MM.1S (cell line): ENCODE data around the gene CAMKK2.

ENCODE experiments used
- DNase-seq: peaks from one replicate; pipeline ENCODE4 v3.0.0-alpha.2; 2015
- H2AFZ ChIP-seq: fragments of 300-600 bp; sonication (generic); 2 replicates; pipeline ENCODE4 v1.6.0; 2016; ENCODE audit warnings: antibody characterized with exemption, low read length
- H3F3A ChIP-seq: fragments of 300-600 bp; sonication (generic); 2 replicates; pipeline ENCODE4 v1.6.1; 2016; ENCODE audit warnings: mild to moderate bottlenecking, antibody characterized with exemption, low read length, moderate library complexity, mixed read lengths; ENCODE audit not compliant: insufficient read depth
- H3K27ac ChIP-seq: fragments of 300-600 bp; sonication (generic); 2 replicates; pipeline ENCODE4 v1.5.1; 2016; ENCODE audit warnings: mild to moderate bottlenecking, low read length
- H3K27me3 ChIP-seq: fragments of 300-600 bp; sonication (generic); replicated peaks from 2 replicates; pipeline ENCODE4 v1.6.0; 2016; ENCODE audit warnings: low read length; ENCODE audit not compliant: insufficient read depth
- H3K36me3 ChIP-seq: fragments of 300-600 bp; sonication (generic); replicated peaks from 2 replicates; pipeline ENCODE4 v1.6.1; 2016; ENCODE audit warnings: mild to moderate bottlenecking, low read length, mixed read lengths; ENCODE audit not compliant: insufficient read depth
- H3K4me1 ChIP-seq: fragments of 300-600 bp; sonication (generic); 2 replicates; pipeline ENCODE4 v1.6.1; 2016; ENCODE audit warnings: low read length, mixed read lengths
- H3K4me2 ChIP-seq: fragments of 300-600 bp; sonication (generic); 2 replicates; pipeline ENCODE4 v1.6.0; 2016; ENCODE audit warnings: low read depth, low read length
- H3K4me3 ChIP-seq: fragments of 300-600 bp; sonication (generic); 2 replicates; pipeline ENCODE4 v1.5.1; 2016; ENCODE audit warnings: low read length, mixed read lengths
- H3K79me2 ChIP-seq: fragments of 300-600 bp; sonication (generic); 2 replicates; pipeline ENCODE4 v1.6.1; 2016; ENCODE audit warnings: mixed run types, low read length, mixed read lengths
- H3K9ac ChIP-seq: fragments of 300-600 bp; sonication (generic); 2 replicates; pipeline ENCODE4 v1.6.1; 2016; ENCODE audit warnings: low read length, mixed read lengths
- H3K9me2 ChIP-seq: fragments of 300-600 bp; sonication (generic); replicated peaks from 2 replicates; pipeline ENCODE4 v1.6.1; 2016; ENCODE audit warnings: mild to moderate bottlenecking, low read length, mixed read lengths; ENCODE audit not compliant: insufficient read depth
- H3K9me3 ChIP-seq: fragments of 300-600 bp; sonication (generic); replicated peaks from 2 replicates; pipeline ENCODE4 v1.6.1; 2016; ENCODE audit warnings: mild to moderate bottlenecking, low read length, mixed read lengths; ENCODE audit not compliant: insufficient read depth
- H4K20me1 ChIP-seq: fragments of 300-600 bp; sonication (generic); 2 replicates; pipeline ENCODE4 v1.6.1; 2016; ENCODE audit warnings: mild to moderate bottlenecking, low read length, moderate library complexity, mixed read lengths; ENCODE audit not compliant: insufficient read depth
- EZH2 ChIP-seq: fragments of 300-600 bp; sonication (generic); optimal IDR thresholded peaks from 2 replicates; pipeline ENCODE3; 2017; ENCODE audit warnings: low read depth, mild to moderate bottlenecking, antibody characterized with exemption, low read length, mixed read lengths
- EZH2phosphoT487 ChIP-seq: fragments of 300-600 bp; sonication (generic); IDR thresholded peaks from 2 replicates; pipeline ENCODE4 v1.6.1; 2018; ENCODE audit warnings: antibody characterized with exemption, low read length
- TF ChIP-seq, protein P1 (sequence below): fragments of 300-600 bp; sonication (generic); IDR thresholded peaks from 2 replicates; pipeline ENCODE4 v1.5.1; 2016; ENCODE audit warnings: antibody characterized with exemption, low read length, mixed read lengths

Gene CAMKK2

GRCh38 chr12:121240062-121240420, 56.5 kb downstream of the CAMKK2 start:
- H3K4me2 ChIP-seq, result no peak overlapping the region
- no peak overlapping the region for H3K4me3 ChIP-seq
- no peaks in the 10 kb centered on the region for H3K79me2 ChIP-seq
- H3K9me2 ChIP-seq, result no peaks in the 10 kb centered on the region
- H3K9me3 ChIP-seq, result no peaks in the 10 kb centered on the region
- TF ChIP-seq, protein P1, sequence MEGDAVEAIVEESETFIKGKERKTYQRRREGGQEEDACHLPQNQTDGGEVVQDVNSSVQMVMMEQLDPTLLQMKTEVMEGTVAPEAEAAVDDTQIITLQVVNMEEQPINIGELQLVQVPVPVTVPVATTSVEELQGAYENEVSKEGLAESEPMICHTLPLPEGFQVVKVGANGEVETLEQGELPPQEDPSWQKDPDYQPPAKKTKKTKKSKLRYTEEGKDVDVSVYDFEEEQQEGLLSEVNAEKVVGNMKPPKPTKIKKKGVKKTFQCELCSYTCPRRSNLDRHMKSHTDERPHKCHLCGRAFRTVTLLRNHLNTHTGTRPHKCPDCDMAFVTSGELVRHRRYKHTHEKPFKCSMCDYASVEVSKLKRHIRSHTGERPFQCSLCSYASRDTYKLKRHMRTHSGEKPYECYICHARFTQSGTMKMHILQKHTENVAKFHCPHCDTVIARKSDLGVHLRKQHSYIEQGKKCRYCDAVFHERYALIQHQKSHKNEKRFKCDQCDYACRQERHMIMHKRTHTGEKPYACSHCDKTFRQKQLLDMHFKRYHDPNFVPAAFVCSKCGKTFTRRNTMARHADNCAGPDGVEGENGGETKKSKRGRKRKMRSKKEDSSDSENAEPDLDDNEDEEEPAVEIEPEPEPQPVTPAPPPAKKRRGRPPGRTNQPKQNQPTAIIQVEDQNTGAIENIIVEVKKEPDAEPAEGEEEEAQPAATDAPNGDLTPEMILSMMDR, result no peak
- TF ChIP-seq EZH2phosphoT487 (no peak), EZH2 (no peak)
- DNase-seq, result no peak
- H4K20me1 ChIP-seq, result no peaks in the 10 kb centered on the region
- no peaks in the 10 kb centered on the region for H3K36me3 ChIP-seq
- H3K4me1 ChIP-seq, result no peaks in the 10 kb centered on the region
- H3F3A ChIP-seq, result no peaks in the 10 kb centered on the region
- no peak overlapping the region for H3K9ac ChIP-seq
- H3K27ac ChIP-seq, result no peak overlapping the region
- H3K27me3 ChIP-seq, result no peaks in the 10 kb centered on the region
- H2AFZ ChIP-seq, result no peak overlapping the region

GRCh38 chr12:121239351-121240061, 57.0 kb downstream of the CAMKK2 start:
- Histone ChIP-seq H3K9ac (no peak overlapping the region), H2AFZ (no peak overlapping the region), H3K9me2 (no peaks in the 10 kb centered on the region), H3K79me2 (no peaks in the 10 kb centered on the region), H3K9me3 (no peaks in the 10 kb centered on the region), H3K4me2 (no peak overlapping the region), H3F3A (no peaks in the 10 kb centered on the region), H3K4me1 (no peaks in the 10 kb centered on the region), H3K27ac (no peak overlapping the region), H3K27me3 (no peaks in the 10 kb centered on the region), H4K20me1 (no peaks in the 10 kb centered on the region), H3K4me3 (no peak overlapping the region), H3K36me3 (no peaks in the 10 kb centered on the region)
- DNase-seq, result no peak
- TF ChIP-seq, protein P1, result no peak
- no peak for TF ChIP-seq EZH2
- TF ChIP-seq EZH2phosphoT487, result no peak

DNA sequence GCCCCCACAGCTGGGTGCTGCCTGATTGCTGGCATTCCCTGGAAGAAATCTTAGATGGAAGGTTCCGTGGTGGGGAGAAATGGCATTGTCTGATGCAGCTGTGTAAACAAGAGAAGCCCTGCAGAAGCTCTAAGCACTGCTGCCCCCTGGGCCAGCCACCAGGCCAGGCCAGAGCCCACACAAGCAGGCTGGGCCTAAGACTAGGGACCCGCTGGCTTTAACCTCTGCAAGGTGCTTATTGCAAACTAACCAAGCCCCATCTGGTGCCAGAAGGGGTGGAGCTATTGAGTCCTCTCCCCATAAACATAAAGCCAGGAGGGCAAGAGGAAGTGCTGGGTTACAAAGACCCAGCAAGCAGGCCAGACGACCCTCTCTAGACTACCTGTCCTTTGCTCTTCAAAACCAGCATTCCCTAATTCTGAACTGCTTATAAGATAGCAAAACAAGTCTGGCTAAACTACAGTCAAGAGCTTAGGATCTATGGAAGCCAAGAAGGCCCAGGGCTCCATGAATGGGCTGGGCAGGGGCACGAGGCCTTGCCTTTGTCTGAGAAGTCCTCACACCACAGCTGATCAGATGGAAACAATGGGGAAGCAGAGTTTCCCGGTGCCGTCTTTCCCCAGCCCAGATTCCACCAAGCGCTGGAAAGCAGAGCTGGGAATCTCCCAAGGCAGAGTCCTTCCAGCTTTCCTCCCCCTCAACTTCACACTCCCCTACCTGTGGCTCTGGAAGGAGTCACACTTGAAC, 57.7 kb downstream of the CAMKK2 start:
- no peak overlapping the region for H3K4me3 ChIP-seq
- H3K27ac ChIP-seq, result no peak overlapping the region

More for the DNA sequence above, 57.7 kb downstream of the CAMKK2 start:
- no peaks in the 10 kb centered on the region for H3K79me2 ChIP-seq
- no peak for TF ChIP-seq EZH2phosphoT487
- no peak for TF ChIP-seq EZH2
- TF ChIP-seq, protein P1, result no peak
- no peaks in the 10 kb centered on the region for H4K20me1 ChIP-seq
- no peak overlapping the region for H2AFZ ChIP-seq
- H3F3A ChIP-seq, result no peaks in the 10 kb centered on the region
- H3K36me3 ChIP-seq, result no peaks in the 10 kb centered on the region
- no peaks in the 10 kb centered on the region for H3K9me3 ChIP-seq
- DNase-seq, result no peak
- H3K27me3 ChIP-seq, result no peaks in the 10 kb centered on the region
- H3K9ac ChIP-seq, result no peak overlapping the region
- no peak overlapping the region for H3K4me2 ChIP-seq
- no peaks in the 10 kb centered on the region for H3K4me1 ChIP-seq
- H3K9me2 ChIP-seq, result no peaks in the 10 kb centered on the region
